ENCODE measurements around the gene NXPH1. TPM values are rescaled to one million over a fixed set of nuclear protein-coding genes. Genes with fewer than 3 reads are reported as not detected.

NXPH1 gene
- polyA plus RNA-seq, 1 donor from 2014 or later: 15.9 TPM

DNA sequence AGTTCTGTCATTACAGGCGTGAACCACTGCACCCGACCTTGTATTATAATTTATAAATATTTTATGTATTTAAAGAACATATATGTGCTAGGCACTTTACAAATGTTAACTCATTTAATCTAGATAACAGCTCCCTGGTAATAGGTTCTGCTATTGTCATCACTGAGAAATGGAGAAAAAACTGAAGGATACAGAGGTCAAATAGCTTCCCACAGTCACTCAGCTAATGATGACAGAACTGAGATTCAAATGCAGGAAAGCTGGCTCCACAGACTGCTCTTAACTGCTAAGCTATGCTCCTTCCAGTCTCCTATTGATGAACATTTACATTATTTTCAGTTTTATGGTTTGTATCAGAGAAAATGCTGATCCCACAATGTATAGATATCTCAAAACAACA, 28.9 kb downstream of the NXPH1 start:
- no peaks in the 10 kb centered on the region for H3K36me3 ChIP-seq (ENCODE audit: insufficient read depth, low read length)
- H3K9ac ChIP-seq (ENCODE audit: low read length): no peak overlapping the region
- no peak overlapping the region for H3K4me3 ChIP-seq (ENCODE audit: low read length)

DNA sequence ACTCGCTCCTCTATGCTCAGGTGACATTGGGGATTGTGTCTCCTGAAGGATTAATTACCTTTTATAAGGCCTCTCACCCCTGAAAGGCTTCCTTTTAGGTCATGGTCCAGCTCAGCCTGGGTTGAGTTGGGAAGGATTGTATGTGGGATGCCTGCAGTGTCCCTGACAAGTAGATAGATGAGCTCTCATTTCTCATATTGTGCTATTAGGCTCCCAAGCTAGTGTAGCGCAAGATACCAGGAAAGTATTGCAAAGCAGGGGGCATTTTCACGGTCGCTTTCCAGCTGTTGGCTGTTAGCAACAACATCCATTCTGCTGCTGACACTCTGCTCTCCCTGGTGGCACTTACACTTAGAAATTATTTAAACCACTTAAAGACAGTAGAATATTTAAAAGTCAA, 31.9 kb downstream of the NXPH1 start:
- H3K79me2 ChIP-seq (replicated peaks; ENCODE audit: insufficient read depth, low read length): no peaks in the 10 kb centered on the region
- no peak overlapping the region for H3K27ac ChIP-seq (ENCODE audit: low read length)
- H3K9ac ChIP-seq (ENCODE audit: low read length): no peak overlapping the region
- H3K4me3 ChIP-seq (ENCODE audit: low read length): no peak overlapping the region
- H4K20me1 ChIP-seq (ENCODE audit: insufficient read depth): no peaks in the 10 kb centered on the region
- no peaks in the 10 kb centered on the region for H3K9me3 ChIP-seq (ENCODE audit: low read length)
- H3K9me2 ChIP-seq (ENCODE audit: insufficient read depth, low read length): no peaks in the 10 kb centered on the region
- no peaks in the 10 kb centered on the region for H3F3A ChIP-seq (ENCODE audit: insufficient read depth, low read length, poor library complexity, severe bottlenecking)
- H3K4me2 ChIP-seq (ENCODE audit: low read length): no peak overlapping the region
- TF ChIP-seq POLR2AphosphoS5 (IDR thresholded peaks at IDR 0.05) (peak; percentile 36), MXI1 (conservative IDR thresholded peaks at IDR 0.05; ENCODE audit: poor library complexity, severe bottlenecking) (no peak)
- H3K27me3 ChIP-seq (ENCODE audit: insufficient read depth, low read depth, low read length): no peaks in the 10 kb centered on the region
- H2AFZ ChIP-seq (ENCODE audit: low read depth, low read length): no peak overlapping the region
- H3K36me3 ChIP-seq (ENCODE audit: insufficient read depth, low read length): no peaks in the 10 kb centered on the region

More for the DNA sequence above, 28.9 kb downstream of the NXPH1 start:
- Histone ChIP-seq H4K20me1 (ENCODE audit: insufficient read depth) (no peaks in the 10 kb centered on the region), H3K79me2 (replicated peaks; ENCODE audit: insufficient read depth, low read length) (no peaks in the 10 kb centered on the region), H3K9me2 (ENCODE audit: insufficient read depth, low read length) (no peaks in the 10 kb centered on the region), H3K4me2 (ENCODE audit: low read length) (no peak overlapping the region), H3F3A (ENCODE audit: insufficient read depth, low read length, poor library complexity, severe bottlenecking) (no peaks in the 10 kb centered on the region), H3K27me3 (ENCODE audit: insufficient read depth, low read depth, low read length) (no peaks in the 10 kb centered on the region), H3K9me3 (ENCODE audit: low read length) (no peaks in the 10 kb centered on the region), H2AFZ (ENCODE audit: low read depth, low read length) (no peak overlapping the region), H3K27ac (ENCODE audit: low read length) (no peak overlapping the region)
- TF ChIP-seq TAF1 (IDR thresholded peaks at IDR 0.05; ENCODE audit: low read depth): no peak
- no peak for TF ChIP-seq RAD21 (conservative IDR thresholded peaks at IDR 0.05)
- no peak for TF ChIP-seq POLR2AphosphoS5 (IDR thresholded peaks at IDR 0.05)
- no peak for TF ChIP-seq EZH2 (IDR thresholded peaks at IDR 0.05; ENCODE audit: borderline replicate concordance, insufficient read depth, low read length, poor library complexity, severe bottlenecking)
- no peak for TF ChIP-seq EP300 (conservative IDR thresholded peaks at IDR 0.05; ENCODE audit: poor library complexity, severe bottlenecking)
- no peak for TF ChIP-seq SMC3 (conservative IDR thresholded peaks at IDR 0.05; ENCODE audit: poor library complexity)
- no peak for TF ChIP-seq REST (IDR thresholded peaks at IDR 0.05; ENCODE audit: borderline replicate concordance)
- TF ChIP-seq, protein P1, sequence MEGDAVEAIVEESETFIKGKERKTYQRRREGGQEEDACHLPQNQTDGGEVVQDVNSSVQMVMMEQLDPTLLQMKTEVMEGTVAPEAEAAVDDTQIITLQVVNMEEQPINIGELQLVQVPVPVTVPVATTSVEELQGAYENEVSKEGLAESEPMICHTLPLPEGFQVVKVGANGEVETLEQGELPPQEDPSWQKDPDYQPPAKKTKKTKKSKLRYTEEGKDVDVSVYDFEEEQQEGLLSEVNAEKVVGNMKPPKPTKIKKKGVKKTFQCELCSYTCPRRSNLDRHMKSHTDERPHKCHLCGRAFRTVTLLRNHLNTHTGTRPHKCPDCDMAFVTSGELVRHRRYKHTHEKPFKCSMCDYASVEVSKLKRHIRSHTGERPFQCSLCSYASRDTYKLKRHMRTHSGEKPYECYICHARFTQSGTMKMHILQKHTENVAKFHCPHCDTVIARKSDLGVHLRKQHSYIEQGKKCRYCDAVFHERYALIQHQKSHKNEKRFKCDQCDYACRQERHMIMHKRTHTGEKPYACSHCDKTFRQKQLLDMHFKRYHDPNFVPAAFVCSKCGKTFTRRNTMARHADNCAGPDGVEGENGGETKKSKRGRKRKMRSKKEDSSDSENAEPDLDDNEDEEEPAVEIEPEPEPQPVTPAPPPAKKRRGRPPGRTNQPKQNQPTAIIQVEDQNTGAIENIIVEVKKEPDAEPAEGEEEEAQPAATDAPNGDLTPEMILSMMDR (IDR thresholded peaks at IDR 0.05; ENCODE audit: poor library complexity, severe bottlenecking): no peak
- no peak for TF ChIP-seq MXI1 (conservative IDR thresholded peaks at IDR 0.05; ENCODE audit: poor library complexity, severe bottlenecking)

DNA sequence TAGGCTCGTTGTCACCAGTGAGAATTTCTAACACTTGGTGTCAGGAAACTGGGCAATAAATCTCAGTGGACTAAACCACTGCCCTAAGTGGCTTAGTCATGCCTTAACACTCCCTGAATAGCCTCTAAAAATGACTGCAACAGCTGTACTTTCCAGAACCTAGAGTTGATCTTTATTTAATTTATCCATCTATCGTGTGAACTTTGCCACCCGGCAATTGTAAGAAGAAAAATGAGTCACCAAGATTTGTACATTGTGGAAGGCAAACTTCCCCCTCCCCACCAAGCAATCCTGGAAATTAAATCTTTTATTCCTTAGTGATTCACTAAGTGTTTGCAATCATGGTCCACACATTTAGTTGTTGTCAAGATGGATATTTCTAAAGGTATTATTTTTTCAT, 47.1 kb downstream of the NXPH1 start:
- Histone ChIP-seq H3K36me3 (ENCODE audit: insufficient read depth, low read length) (no peaks in the 10 kb centered on the region), H3K27me3 (ENCODE audit: insufficient read depth, low read depth, low read length) (no peaks in the 10 kb centered on the region), H4K20me1 (ENCODE audit: insufficient read depth) (no peaks in the 10 kb centered on the region), H3K27ac (ENCODE audit: low read length) (no peak overlapping the region), H3F3A (ENCODE audit: insufficient read depth, low read length, poor library complexity, severe bottlenecking) (no peaks in the 10 kb centered on the region), H3K4me3 (ENCODE audit: low read length) (no peak overlapping the region), H3K9ac (ENCODE audit: low read length) (no peak overlapping the region), H3K9me2 (ENCODE audit: insufficient read depth, low read length) (no peaks in the 10 kb centered on the region), H2AFZ (ENCODE audit: low read depth, low read length) (no peak overlapping the region), H3K4me2 (ENCODE audit: low read length) (no peak overlapping the region), H3K79me2 (replicated peaks; ENCODE audit: insufficient read depth, low read length) (no peaks in the 10 kb centered on the region), H3K9me3 (ENCODE audit: low read length) (no peaks in the 10 kb centered on the region)
- TF ChIP-seq RAD21 (conservative IDR thresholded peaks at IDR 0.05) (no peak), SMC3 (conservative IDR thresholded peaks at IDR 0.05; ENCODE audit: poor library complexity) (no peak), TAF1 (IDR thresholded peaks at IDR 0.05; ENCODE audit: low read depth) (no peak), EZH2 (IDR thresholded peaks at IDR 0.05; ENCODE audit: borderline replicate concordance, insufficient read depth, low read length, poor library complexity, severe bottlenecking) (no peak), POLR2AphosphoS5 (IDR thresholded peaks at IDR 0.05) (no peak), MXI1 (conservative IDR thresholded peaks at IDR 0.05; ENCODE audit: poor library complexity, severe bottlenecking) (no peak), EP300 (conservative IDR thresholded peaks at IDR 0.05; ENCODE audit: poor library complexity, severe bottlenecking) (no peak), REST (IDR thresholded peaks at IDR 0.05; ENCODE audit: borderline replicate concordance) (no peak)
- TF ChIP-seq, protein P1 (IDR thresholded peaks at IDR 0.05; ENCODE audit: poor library complexity, severe bottlenecking): no peak

Data from neural cell (in vitro differentiated cells).